Stimulated activated CD4-positive, alpha-beta T cell treated with anti-CD3 and anti-CD28 coated beads, Interleukin-4, amount 100 ng/mL, for 1 hour (primary cell): ENCODE measurements around the gene RNF144A.
"Not testable (repeated sequence)": the region's sequence is repeated elsewhere in the genome, so short reads cannot be mapped to it uniquely, and the experiment has no call there.

ENCODE experiments used
- DNase-seq: peaks from one replicate; pipeline ENCODE4 v3.0.0-alpha.2; 2020

The RNF144A gene

DNA sequence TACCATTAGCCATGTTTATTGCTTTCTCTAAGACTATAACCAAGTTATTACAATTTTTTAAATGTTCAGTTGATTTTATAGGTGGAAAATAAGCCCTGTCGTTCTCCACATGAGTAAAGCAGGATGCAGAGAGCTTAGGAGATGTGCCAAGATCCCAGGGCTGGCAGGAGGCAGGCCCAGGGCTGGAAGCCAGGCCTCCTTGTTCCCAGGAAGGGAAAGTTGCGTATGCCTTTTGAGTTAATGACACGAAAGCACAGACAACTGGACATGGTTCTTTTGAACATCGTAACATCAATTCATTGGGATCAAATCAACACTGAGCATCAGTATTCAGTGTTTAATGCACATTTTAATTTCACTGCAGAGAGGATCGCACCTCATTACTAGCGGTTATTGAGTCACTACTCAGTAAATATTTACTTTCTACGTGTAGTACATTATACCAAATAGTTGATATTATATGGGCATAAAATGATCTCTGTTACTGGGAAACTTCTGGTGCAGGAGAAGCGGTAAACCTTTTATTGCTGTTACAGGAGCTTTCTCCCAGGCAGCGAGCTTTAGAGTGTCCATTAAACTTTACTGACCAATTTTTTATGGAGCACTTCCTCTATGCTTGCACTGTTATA is 60.0 kb downstream of the RNF144A start:
- DNase-seq, result no peak

DNA sequence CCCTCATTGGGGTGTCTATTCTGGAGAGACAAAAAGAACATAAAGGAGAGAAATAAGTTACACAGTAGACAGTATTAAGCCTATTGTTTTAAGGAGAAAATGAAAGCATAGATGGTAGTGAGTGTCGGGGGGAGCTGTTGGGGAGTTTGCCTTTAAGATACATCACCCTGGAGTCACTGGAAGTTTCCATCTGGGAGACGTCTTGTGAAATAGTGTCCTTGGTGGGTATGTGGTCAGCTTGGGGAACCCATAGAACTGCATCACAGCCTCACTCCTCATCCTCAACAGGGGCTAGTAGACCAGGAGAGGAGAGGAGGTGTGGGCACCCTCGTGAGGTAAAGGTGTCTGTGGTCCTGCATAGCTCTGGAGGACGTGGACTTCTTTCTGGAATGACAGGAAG is 60.6 kb downstream of the RNF144A start:
- no peak for DNase-seq

DNA sequence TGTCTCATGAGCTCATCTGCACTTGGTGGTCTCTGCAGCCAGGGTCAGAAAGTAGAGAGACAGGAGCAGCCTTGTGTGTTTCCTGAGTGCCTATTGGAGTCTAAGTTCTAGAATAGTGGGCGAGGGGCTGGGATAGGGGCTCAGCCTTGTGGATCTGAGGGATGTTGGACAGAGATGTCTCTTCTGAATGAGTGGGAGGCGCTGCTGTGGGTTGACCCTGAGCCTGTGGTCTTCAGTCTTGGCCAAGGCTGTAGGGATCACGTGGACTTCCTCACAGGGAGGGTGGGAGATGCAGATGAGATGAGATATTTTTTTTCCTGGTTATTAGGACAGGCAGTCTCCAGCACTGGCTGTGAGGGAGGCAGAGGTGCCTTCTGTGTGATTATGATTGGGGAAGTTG is 61.8 kb downstream of the RNF144A start:
- no peak for DNase-seq

DNA sequence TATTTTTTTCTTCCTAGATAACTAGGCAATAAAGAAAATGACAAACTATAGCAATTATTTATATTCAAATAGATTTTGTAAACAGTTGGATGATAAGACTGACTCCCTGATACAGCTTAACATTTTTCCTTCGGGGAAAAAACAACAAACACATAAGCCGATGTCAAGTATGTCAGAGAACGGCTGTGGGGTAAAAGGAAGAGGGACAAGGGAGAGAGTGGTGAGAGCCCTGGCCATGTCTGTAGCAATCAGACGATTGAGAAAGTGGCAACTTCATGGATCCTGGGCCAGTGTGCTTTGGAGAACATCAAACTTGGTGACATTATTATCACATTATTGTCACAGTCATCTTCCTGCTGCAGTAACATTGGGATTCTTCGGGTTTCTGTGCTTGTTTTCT is 65.2 kb downstream of the RNF144A start:
- no peak for DNase-seq

DNA sequence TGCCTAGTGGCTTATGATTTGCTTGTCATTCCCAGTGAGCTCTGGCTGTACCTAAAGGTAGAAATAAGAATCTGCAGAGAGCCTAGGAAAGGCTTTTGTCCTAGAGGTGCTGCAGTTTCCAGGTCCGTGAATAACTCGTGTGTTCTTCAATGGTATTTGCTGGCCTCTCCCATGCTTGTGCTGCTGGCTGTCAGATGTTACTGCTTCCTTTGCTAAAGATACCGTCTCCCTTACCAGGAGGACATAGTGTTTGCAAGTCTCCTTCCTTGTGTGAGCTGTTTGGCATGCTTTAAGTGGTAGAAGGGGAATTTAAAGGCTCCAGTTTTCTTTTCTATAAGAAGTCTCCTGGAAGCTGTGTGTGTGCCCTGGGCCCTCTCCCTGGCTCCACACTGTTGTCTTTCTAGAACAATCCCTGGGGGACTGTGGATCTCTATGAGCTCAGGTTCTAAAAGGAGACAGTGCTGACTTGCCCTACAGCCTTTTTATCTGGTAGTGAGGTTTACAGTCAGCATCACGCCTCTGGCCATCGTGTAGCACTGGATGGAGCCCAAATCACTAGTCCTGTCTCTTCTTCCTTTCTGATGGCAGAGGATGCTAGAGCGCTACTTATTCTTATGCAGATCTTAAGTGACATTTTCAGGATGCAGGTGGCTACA is 65.8 kb downstream of the RNF144A start:
- no peak for DNase-seq

DNA sequence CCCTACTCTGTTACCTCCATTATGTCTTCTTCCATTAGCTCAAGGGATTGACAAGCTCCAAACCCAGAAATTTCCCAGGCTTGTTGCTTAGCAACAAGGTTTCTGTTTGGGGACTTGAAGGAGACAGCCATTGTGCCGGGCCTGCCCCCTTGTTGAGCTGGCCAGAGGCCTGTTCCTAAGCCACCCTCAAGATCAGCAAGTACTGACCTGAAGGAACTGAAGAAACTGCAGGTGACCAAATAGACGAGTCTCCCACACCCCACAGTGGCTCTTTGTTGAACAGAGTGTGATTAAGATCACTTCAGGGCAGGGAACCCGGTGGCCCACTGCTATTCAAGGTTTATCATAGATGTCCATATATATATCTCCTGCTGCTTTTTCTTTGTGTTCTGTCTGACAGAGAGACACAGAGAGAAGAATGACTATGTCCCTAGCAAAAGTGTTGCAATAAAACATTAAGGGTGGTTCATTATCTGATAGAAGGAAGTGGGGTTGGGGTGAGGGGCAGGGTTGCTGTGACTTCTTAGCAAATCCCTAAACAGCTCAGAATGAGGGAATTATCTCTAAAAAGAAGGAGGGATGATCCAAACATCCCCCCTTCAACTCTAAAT is 69.2 kb downstream of the RNF144A start:
- no peak for DNase-seq

DNA sequence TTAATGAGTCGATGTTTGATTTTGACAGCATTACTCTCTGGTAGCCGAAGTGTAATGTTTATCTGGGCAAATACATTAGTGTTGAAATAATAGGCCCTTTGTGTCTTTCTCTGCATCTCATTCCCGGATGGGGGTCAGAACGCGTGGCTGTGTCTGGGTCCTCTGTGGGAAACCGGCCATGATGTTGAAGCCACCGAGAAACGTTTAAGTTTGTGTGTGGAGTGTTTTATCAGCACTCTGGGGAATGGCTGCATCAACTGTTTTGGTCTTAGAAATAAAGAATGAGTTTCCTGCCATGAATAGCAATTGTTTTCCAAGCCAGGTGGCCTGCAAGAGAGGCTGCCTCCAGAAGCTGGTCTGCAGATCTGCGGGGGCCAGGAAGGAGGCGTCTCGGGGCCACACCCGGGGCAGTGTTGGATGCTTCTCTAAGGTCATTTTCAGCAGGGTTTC is 69.7 kb downstream of the RNF144A start:
- no peak for DNase-seq

DNA sequence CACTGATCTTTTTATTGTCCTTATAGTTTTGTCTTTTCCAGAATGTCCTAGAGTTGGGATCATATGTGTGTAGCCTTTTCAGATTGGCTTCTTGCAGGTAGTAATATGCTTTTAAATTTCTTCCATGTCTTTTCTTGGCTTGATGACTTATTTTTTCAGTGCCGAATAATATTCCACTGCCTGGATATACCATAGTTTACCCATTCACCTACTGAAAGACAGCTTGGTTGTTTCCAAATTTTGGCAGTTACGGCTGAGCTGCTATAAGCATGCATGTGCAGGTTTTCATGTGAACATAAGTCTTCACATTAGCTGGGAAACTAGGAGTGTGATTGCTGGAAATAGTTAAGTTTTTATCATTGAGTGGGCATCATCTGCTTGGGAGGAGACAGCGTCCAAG is 73.7 kb downstream of the RNF144A start:
- no peak for DNase-seq

DNA sequence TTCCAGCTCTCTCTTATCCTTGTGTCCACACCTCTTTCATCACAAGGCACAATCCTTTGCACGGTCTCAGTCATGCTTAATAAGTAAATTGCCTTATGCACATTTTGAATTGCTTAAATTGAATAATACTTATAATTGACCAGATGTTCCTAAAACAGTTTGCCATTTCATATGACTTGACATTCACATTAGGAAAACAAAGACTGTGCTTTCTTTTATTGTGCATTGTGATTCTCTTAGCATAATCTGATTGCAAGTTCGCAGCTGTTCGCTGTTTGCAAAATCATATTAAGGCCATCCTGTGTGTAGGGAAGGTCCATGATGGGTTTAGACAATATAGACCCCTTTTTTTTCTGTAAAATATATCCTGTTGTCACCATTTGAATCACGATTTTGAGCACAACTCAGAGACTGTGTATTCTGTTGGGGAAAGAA is 75.6 kb downstream of the RNF144A start:
- DNase-seq, result no peak

DNA sequence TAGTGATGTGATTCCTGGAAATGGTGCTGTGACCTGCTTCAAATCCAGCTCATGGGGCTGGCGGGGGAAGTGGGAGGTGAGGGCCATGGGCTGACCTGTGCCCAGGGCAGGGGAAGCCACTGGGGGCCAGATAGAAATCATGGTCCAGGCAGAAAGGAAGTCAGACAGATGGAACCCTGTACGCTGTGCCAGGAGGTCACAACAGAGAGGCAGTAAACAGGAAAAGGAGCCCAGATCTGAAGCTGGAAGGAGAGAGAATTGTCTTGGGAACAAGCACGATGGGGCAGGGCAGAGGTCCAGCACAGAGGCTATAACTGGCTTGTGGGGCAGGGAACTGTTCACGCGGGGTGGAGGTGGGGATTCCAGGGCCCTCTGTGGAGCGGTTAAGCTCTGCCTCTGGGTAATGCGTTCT is 76.0 kb downstream of the RNF144A start:
- DNase-seq, result no peak

DNA sequence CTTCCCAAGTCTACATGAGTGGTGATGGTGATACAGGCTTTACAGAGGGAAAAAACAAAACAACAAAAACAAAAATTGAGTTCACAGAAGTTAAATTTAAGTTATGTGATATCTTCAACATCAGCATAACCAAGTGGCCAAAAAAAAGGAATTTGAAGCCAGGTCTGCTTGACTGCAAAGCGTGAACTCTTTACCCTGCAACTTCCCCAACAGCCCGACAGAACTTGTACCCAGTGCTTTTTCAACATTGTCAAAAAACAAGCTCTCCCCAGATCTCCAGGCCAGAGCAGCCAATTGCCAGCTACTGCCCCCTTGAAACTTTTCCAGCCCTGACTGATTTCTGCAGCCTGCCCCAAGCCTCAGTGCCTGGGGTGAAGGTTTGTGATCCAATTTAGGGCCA is 76.7 kb downstream of the RNF144A start:
- DNase-seq, result no peak

DNA sequence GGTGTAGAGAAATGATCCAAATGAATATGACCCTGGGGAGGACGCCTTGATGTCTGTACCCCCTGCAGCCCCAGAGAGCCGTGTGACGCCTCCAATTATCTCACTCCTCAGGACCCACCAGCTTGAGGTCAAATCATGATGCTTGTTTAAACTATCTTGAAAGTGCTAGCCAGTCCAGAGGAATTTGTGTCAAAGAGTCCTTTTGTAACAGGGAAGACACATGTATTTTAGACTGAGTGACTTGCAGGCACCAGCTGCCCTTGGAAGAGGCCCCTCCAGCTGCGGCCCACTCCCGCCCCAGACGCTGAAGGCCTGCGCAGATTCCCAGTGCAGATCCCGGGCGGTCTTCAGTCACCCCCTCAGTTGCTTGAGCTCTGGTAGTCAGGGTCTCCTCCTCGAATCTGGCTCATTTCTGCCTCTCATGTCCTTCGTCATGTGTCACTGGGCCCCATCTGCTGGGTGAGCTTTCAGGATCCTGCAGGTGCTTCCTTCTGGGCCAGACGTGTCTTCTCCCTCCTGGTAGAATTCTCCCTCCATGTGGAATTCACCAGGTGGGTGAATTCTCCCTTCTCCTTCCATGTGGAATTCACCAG is 77.4 kb downstream of the RNF144A start:
- no peak for DNase-seq

DNA sequence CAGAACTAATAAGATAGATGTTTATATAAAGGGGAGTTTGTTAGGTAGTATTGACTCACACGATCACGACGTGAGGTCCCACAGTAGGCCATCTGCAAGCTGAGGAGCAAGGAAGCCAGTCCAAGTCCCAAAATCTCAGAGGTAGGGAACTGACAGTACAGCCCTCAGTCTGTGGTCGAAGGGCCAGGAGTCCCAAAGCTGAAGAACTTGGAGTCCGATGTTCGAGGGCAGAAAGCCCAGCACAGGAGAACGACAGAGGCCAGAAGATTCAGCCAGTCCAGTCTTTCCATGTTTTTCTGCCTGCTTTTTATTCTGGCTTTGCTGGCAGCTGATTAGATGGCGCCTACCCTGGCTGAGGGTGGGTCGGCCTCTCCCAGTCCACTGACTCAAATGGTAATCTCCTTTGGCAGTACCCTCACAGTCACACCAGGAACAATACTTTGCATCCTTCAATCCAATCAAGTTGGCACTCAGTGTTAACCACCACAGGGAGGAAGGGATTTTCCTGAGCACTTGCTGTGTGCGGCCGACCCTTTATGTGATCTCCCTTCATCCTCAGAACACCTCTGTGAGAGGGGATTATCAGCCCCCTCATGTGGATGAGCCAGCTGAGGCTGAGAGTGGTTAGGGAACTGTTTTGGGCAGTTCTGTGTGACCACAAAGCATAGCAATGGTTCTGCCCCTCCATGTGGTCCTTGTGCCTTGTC is 78.3 kb downstream of the RNF144A start:
- DNase-seq, result no peak

DNA sequence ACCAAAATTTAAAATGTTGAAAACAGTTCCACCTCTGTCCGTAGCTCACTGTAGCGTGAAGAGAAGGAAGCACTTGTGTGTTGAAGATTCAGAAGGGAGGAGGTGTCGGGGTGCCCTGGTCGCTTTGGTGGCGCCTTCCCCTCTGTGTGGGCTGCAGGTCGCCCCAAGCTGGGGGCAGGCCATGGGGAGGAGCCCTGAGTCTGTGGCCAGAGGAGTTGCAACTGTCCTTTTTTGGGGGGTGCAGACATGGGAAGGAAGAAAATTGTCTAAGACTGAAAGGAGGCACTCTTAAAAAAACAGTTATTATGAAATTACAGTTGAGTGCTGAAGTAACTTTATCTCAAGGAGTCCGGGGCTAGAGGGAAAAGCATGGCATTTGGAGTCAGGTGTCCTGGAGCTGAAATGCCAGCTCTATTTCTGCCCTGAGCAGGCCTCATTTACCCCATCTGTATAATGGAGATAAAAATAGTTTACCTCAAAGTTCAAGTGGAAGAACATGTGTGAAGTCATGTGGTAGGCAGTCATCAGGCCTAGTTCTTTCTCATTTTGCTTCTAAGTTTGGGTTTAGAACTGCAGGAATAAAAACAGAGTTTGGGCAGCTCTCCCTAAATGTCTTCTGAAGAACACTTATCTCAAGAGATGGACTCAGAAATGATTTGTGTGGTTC is 82.1 kb downstream of the RNF144A start:
- DNase-seq, result no peak

DNA sequence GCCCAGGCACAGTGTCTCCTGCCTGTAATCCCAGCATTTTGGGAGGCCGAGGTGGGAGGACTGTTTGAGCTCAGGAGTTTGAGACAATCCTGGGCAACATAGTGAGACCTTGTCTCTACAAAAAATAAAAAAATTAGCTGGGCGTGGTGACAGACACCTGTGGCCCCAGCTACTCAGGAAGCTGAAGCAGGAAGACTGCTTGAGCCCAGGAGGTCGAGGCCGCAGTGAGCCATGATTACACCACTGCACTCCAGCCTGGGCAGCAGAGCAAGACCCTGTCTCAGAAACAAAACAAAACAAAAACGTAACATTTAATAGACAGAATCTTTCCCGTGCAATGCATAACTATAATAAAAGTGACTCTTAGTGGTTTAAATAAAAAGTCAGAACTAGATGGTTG is 84.2 kb downstream of the RNF144A start:
- not testable (repeated sequence) for DNase-seq

DNA sequence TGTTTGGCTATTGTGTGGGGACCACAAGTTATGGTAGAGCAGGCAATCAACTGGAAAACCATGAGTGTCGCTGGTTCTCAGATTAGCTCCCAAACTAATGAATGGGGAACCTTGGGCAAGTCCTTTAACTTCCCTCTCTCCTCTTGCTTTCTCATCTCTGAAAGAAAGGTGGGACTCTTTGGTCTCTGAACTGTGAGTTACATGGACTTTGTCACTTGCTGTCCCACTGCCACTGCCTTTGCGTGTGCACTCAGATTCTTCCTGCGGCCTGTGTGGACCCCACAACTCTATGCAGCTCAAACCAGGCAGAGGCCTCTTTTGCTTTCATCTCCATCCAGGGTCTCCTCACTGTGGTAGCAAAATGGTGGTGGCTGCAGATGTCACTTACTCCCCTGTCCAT is 86.7 kb downstream of the RNF144A start:
- DNase-seq, result no peak

DNA sequence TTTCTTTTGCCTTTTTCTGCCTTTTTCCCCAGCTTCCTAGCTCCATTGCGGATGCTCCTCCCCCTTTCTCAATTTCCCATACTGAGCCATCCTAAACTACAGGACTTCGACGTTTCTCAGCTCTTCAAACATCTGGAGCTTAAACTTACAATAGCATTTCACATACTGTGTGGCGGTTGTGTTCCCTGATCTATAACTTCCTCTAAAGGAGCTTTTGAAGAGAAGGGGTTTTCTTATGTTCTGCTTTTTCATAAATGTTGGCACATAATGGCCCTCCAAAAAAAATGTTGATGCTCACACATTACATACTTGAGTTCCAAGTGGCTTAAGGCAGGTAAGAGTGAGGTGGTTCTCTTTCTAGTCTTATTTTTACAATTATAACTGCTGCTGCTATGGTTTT is 87.4 kb downstream of the RNF144A start:
- no peak for DNase-seq

DNA sequence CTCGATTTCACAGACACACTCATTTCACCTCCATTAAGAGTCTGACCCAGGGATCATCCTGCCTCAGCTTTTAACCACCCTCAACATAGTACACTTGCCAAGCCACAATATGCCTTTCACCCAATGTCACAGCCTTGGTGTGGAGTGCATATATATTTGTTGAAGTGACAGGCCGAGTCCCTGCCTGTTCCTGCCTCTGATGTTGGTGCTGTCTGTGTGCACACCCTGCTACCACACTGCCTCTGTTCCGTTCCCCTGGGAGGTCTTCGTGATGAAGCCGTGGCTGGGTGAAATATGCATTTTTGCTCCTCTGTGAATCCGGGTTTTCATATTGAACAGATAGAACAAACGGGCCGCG is 90.3 kb downstream of the RNF144A start:
- no peak for DNase-seq

DNA sequence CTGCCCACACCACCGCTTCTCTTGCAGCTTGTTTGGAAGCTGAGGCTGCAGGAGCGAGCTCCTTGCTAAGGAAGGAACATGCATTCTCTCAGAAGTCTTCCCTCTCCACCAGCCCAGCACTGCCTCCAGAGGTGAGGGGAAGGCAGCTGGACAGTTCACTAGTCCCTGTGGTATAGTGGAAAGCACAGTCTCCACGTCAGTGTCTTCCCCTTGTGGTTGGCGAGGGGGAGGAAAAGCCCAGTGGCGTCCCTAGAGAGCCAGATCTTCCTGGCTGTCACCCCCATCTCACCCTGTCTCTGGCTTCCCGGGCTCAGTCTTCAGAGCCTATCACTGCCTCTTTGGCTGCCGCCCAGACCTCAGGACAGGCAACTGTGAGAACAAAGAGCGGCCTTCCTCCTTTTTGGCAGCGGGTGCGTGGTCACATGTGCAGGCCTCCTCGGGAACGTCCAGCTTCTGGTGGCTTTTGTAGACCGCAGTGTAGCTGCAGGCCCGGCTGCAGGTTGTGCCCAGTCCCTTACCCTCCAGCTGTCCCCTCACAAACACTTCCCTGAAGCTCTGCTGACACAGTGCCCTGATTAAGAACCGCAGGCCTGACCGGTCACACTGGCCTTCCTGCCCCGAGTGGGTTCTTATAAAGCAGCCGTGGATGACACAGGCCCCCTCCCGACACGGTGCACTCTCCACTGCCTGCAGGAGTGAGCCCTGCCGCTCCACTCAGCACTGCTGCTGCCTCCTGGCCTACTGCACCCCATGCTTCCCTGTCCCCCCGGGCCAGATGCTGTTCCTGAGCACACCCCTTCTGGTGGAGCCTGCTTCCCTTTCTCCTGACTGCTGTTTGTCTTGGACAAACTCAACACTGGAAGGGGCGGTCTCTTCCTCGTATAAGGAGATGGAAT is 90.9 kb downstream of the RNF144A start:
- no peak for DNase-seq

DNA sequence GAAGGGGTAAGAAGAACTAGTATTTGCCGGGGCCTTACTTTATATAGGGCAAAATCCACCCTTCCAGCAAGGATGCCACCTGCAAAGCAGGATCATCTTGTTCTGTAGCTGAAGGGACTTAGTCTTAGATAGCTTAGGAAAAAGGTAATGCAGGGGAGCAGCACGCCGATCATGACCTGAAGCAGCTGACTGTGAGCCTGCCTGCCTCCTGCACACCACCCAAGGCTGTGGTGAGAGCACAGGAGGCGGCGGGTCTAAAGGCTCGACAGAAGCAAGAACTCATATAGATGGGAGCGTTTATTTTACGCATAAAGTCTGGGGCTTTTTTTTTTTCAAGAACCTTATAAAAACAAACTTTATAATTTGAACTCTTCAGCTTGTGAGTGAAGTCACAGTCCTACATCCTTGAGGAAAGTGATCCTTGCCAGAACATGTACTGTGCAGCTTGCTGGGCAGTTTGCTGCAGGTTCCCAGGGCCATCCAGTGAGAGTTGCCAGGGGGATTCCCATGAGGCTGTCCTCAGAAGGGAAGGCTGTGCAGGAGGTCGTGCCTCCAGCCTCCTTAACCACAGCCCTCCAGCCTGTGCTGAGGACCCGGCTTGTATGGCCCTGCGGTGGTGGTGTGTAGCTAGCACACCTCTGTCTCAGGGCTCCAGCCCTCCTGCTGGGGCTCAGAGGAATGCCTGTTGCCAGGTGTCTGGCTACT is 92.1 kb downstream of the RNF144A start:
- no peak for DNase-seq

DNA sequence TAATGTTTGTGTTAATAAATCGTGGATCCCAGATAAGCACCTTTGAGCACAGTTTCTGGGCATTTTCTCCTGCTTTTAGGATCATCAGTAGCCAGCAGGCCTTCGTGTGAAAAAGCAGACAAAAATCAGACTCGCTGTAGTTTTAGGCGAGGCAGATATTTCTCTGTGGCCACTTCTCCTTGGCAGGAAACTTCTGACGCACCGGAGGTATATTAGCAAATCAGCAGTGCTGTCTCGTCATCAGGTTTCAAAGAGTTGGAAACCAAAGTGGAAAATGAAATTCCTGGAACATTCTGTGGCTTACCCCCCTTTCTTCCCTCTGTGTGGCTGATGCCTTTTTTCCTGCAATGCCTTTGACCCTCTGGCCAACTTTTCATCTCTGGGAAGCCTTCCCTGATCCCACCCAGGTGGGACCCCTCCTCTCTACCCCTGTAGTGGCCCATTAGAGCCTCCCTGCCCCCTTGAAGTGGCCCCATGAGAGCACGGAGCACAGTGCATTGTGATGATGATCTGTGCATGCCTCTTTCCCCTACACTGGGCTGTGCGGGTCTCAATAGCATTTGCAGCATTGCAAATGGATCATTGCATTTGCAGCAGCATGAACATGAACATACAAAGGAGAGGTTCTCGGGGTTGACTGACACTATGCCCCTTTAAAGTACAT is 93.3 kb downstream of the RNF144A start:
- no peak for DNase-seq
